NB4 (cell line): ENCODE measurements around the gene PIGL.

Source experiments
- MYC ChIP-seq: IDR thresholded peaks from 2 replicates; pipeline ENCODE4 v1.6.1; 2011; ENCODE audit warnings: low read depth, low read length
- POLR2A ChIP-seq: IDR thresholded peaks from 2 replicates; pipeline ENCODE4 v1.6.1; 2011; ENCODE audit warnings: mild to moderate bottlenecking; ENCODE audit not compliant: insufficient read length; ENCODE audit errors: extremely low read depth
- TF ChIP-seq, protein P1 (sequence below): IDR thresholded peaks from 2 replicates; pipeline ENCODE4 v1.6.1; 2011; ENCODE audit warnings: low read depth, low read length
- TF ChIP-seq, protein P2 (sequence below): IDR thresholded peaks from one replicate; pipeline ENCODE4 v1.5.1; 2012; ENCODE audit warnings: low read depth, low read length

- TF ChIP-seq POLR2A (no peak), MYC (no peak)
- TF ChIP-seq, protein P1, sequence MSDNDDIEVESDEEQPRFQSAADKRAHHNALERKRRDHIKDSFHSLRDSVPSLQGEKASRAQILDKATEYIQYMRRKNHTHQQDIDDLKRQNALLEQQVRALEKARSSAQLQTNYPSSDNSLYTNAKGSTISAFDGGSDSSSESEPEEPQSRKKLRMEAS = no peak
- TF ChIP-seq, protein P2, sequence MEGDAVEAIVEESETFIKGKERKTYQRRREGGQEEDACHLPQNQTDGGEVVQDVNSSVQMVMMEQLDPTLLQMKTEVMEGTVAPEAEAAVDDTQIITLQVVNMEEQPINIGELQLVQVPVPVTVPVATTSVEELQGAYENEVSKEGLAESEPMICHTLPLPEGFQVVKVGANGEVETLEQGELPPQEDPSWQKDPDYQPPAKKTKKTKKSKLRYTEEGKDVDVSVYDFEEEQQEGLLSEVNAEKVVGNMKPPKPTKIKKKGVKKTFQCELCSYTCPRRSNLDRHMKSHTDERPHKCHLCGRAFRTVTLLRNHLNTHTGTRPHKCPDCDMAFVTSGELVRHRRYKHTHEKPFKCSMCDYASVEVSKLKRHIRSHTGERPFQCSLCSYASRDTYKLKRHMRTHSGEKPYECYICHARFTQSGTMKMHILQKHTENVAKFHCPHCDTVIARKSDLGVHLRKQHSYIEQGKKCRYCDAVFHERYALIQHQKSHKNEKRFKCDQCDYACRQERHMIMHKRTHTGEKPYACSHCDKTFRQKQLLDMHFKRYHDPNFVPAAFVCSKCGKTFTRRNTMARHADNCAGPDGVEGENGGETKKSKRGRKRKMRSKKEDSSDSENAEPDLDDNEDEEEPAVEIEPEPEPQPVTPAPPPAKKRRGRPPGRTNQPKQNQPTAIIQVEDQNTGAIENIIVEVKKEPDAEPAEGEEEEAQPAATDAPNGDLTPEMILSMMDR = no peak
Observed at GRCh38 chr17:16214190-16215001, 2.6 kb upstream of the PIGL start.
